ENCODE results near the gene DIDO1. TPM values are rescaled to one million over a fixed set of nuclear protein-coding genes. Genes with fewer than 3 reads are reported as not detected.

DIDO1 gene
- total RNA-seq, 1 donor from 2014 or later = 37.9 TPM

DNA sequence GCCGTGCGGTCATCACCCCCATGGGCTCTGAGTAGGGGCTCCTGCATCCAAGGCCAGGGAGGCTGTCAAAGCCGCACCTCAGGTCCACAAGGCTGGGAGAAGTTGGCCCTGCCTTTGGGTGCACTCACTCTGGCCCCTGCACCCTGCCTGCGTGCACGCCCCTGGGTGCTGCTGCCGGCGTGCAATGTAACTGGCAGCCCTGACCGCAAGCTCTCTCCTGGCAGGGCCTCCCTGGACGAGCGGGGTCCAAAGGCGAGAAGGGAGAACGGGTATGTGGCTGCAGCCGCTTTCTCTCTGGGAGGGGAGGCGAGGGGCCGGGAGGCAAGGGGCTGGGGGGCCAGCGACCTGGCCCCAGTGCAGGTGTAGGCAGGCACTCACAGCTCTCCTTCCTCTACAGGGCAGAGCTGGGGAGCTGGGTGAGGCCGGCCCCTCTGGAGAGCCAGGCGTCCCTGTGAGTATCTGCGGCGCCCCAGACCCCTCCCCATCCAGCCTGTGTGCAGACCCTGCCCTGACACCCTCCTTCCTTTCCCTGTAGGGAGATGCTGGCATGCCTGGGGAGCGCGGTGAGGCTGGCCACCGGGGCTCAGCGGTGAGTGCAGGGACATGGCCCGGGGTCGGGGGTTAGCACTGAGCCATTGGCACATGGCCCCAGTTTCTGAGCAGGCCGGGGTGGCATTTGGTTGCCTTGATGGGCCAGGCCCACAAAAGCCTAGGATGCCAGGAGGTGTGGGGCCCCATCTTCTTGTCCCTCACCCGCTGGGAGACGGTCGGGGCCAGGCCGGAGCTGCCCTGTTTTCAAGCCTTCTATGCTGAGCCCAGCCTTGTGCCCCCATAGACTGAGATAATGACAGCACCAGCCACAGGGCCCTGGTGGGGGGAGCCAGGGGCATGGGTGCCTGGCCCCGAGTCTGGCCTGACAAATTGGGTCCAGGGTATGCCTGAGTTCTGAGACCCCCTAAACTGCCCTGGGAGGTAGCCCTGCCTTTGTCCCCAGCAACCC lies 96.8 kb downstream of the DIDO1 start:
- DNase-seq (ENCODE audit: low read depth) = no peak
- H3K27me3 ChIP-seq (ENCODE audit: control insufficient read depth, insufficient read depth, low read length) = peaks cover 8% of the 10 kb centered on the region
- no peak overlapping the region for H3K4me3 ChIP-seq (ENCODE audit: low read depth, low read length)
- TF ChIP-seq, protein P1, sequence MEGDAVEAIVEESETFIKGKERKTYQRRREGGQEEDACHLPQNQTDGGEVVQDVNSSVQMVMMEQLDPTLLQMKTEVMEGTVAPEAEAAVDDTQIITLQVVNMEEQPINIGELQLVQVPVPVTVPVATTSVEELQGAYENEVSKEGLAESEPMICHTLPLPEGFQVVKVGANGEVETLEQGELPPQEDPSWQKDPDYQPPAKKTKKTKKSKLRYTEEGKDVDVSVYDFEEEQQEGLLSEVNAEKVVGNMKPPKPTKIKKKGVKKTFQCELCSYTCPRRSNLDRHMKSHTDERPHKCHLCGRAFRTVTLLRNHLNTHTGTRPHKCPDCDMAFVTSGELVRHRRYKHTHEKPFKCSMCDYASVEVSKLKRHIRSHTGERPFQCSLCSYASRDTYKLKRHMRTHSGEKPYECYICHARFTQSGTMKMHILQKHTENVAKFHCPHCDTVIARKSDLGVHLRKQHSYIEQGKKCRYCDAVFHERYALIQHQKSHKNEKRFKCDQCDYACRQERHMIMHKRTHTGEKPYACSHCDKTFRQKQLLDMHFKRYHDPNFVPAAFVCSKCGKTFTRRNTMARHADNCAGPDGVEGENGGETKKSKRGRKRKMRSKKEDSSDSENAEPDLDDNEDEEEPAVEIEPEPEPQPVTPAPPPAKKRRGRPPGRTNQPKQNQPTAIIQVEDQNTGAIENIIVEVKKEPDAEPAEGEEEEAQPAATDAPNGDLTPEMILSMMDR (IDR thresholded peaks at IDR 0.05; ENCODE audit: insufficient read depth, low read length, poor library complexity, severe bottlenecking) = no peak
- H3K36me3 ChIP-seq (ENCODE audit: control insufficient read depth, insufficient read depth, low read length) = no peaks in the 10 kb centered on the region

DNA sequence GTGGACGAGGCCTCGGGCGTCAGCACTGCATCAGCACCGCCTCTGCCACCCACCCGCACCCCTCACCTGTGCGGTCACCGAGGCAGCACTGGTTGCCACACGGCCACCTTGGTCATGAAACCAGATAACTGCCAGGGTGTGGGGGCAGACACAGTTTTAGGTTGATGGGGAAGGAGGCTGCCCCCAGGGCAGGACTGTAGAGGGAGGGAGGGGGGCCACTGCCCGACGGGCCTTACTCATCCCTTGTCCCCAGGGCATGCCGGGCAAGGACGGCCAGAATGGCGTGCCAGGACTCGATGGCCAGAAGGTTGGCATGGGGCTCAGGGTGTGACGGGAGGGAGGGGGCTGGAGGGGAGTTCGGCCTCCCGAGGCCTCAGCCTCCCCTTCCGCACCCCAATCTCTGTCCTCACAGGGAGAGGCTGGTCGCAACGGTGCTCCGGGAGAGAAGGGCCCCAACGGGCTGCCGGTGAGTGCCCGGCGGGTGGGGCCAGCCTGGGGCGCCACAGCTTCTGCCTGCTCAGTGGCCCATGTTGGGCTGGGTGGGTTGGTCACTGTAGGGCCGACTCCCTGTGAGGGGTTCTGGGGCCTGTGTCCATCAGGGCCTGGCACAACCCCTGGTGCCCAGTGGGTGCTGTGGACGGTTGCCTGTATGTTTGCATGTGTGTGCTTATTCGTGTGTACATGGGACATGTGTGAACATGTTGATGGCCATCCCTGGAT lies 97.6 kb downstream of the DIDO1 start:
- Histone ChIP-seq H3K4me3 (ENCODE audit: low read depth, low read length) (no peak overlapping the region), H3K36me3 (ENCODE audit: control insufficient read depth, insufficient read depth, low read length) (no peaks in the 10 kb centered on the region), H3K27me3 (ENCODE audit: control insufficient read depth, insufficient read depth, low read length) (peaks cover 8% of the 10 kb centered on the region)
- DNase-seq (ENCODE audit: low read depth) = no peak
- TF ChIP-seq, protein P1 (IDR thresholded peaks at IDR 0.05; ENCODE audit: insufficient read depth, low read length, poor library complexity, severe bottlenecking) = no peak

DNA sequence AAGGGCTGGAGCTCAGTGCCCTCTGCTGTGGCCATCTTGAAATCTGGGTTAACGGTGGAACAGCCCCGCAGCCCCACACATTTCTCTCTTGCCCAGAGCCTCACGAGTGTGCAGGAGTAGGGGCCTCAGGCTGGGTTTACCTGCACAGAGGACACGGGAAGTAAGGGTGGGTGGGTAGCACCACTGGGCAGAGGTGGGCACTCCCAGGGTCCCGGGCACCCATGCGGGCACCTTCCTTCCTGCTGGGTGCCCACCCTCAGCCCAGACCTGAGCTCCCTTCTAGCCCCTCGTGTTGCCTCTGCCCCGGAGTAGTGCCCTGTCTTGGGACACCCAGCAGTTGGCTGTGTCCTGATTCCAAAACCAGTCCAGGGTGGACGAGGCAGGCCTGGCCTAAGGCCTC lies 98.3 kb downstream of the DIDO1 start:
- Histone ChIP-seq H3K4me3 (ENCODE audit: low read depth, low read length) (no peak overlapping the region), H3K27me3 (ENCODE audit: control insufficient read depth, insufficient read depth, low read length) (peaks cover 8% of the 10 kb centered on the region), H3K36me3 (ENCODE audit: control insufficient read depth, insufficient read depth, low read length) (no peaks in the 10 kb centered on the region)
- TF ChIP-seq, protein P1 (IDR thresholded peaks at IDR 0.05; ENCODE audit: insufficient read depth, low read length, poor library complexity, severe bottlenecking) = no peak
- no peak for DNase-seq (ENCODE audit: low read depth)

Other genes with a start within 250 kb of the DIDO1 start
- 0.08 and 0.14 TPM in 2 replicates for gene NTSR1, start 217.7 kb downstream of the DIDO1 start, total RNA-seq
- 15.1 and 19.8 TPM in 2 replicates for gene MRGBP, start 130.0 kb downstream of the DIDO1 start, total RNA-seq
- 54.4 and 61.3 TPM in 2 replicates for gene OGFR, start 121.7 kb downstream of the DIDO1 start, total RNA-seq
- gene COL9A3, start 109.5 kb downstream of the DIDO1 start, total RNA-seq = 5.4 and 10.4 TPM in 2 replicates
- gene TCFL5, start 64.7 kb downstream of the DIDO1 start, total RNA-seq = 4.3 and 5.4 TPM in 2 replicates
- 32.9 and 36.3 TPM in 2 replicates for gene GID8, start 11.6 kb upstream of the DIDO1 start, total RNA-seq
- gene SLC17A9, start 26.2 kb upstream of the DIDO1 start, total RNA-seq = 12.0 and 13.8 TPM in 2 replicates
- gene BHLHE23, start 80.5 kb upstream of the DIDO1 start, total RNA-seq = not detected in 2 replicates

All from kidney epithelial cell (primary cell).